Thyroid gland (tissue), 4 donors: Measurements from ENCODE around the gene RNF5.

Source experiments
- POLR2A ChIP-seq, 2 donors: fragments of 450-650 bp; IDR thresholded peaks; one replicate each; pipeline ENCODE4 v1.6.1; 2017; ENCODE audit warnings: antibody characterized with exemption in 2 of 2, mild to moderate bottlenecking in 2 of 2, moderate library complexity in 1 of 2
- TF ChIP-seq, protein P1 (sequence below), 6 experiments: fragments of 200-600 bp in 3 of 6; fragments of 450-650 bp in 3 of 6; sonication (generic) in 3 of 6; IDR thresholded peaks; one replicate each; pipeline ENCODE4 v1.5.1; 2016 to 2019; ENCODE audit warnings: antibody characterized with exemption in 6 of 6, mild to moderate bottlenecking in 2 of 6, inconsistent platforms in 1 of 6, moderate library complexity in 1 of 6

DNA sequence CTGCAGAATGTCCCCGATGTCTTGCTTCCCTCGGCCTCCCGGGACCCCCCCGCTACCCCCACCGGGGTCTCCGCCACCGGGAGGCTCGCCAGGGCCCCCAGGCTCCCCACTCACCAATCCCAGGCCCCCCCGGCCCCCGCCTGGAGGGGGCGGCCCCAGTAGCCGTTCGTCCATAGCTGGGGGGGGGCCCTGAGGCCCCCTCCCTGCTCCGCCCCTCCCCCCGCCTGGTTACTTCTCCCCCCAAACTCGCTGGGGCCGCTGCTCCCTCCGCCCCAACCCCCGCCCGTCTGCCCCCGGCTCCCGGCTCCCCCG lies 11.5 kb downstream of the RNF5 start:
- TF ChIP-seq, protein P1, sequence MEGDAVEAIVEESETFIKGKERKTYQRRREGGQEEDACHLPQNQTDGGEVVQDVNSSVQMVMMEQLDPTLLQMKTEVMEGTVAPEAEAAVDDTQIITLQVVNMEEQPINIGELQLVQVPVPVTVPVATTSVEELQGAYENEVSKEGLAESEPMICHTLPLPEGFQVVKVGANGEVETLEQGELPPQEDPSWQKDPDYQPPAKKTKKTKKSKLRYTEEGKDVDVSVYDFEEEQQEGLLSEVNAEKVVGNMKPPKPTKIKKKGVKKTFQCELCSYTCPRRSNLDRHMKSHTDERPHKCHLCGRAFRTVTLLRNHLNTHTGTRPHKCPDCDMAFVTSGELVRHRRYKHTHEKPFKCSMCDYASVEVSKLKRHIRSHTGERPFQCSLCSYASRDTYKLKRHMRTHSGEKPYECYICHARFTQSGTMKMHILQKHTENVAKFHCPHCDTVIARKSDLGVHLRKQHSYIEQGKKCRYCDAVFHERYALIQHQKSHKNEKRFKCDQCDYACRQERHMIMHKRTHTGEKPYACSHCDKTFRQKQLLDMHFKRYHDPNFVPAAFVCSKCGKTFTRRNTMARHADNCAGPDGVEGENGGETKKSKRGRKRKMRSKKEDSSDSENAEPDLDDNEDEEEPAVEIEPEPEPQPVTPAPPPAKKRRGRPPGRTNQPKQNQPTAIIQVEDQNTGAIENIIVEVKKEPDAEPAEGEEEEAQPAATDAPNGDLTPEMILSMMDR (IDR thresholded peaks at IDR 0.05), result no peak
- no peak for TF ChIP-seq POLR2A (IDR thresholded peaks at IDR 0.05)
